ENCODE data around the gene ZDHHC7. TPM values are rescaled to one million over a fixed set of nuclear protein-coding genes. Genes with fewer than 3 reads are reported as not detected.
A peak's percentile ranks its signal among the peaks of the same experiment; 100 is the strongest.

The ZDHHC7 gene
- total RNA-seq, 2 experiments from 2014 or later: 24.6 to 25.1 TPM

DNA sequence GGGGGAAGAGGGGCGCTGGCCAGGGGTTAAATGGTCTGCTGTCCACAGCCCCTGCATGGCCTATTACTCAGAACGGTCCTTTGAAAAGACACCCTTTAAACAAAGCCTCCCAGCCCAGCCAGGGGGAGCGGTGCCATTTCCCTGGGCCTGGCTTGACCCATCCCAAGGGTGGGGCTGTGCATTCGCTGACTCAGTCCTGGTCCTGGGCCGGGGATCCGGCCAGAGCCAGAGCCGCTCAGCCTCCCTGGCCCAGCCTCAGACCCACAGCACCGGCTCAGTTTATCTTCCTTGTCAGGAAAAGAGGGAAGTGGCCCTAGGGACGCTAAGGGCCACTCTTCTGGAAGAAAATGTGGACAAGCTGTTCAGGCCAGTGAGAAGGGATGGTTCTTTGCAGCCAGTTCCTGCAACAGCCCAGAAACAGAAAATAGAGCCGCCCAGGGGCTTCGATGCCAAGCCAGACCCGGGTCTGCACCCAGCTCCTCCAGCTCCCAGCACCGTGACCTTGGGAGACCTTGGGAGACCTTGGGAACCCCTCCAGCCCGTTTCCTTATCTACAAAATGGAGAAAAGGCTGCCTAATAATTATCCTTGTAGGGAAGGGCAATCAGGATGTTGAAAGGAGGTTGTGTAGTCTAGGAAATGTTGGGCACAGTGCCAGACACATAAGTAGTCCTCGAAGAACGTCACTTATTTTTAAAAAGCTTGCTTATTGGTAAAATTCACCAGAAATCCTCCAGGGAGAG lies 82.5 kb downstream of the ZDHHC7 start:
- DNase-seq: no peak
- Mint-ChIP-seq H3K4me1 (no peaks in the 10 kb centered on the region), H3K27ac (no peak overlapping the region), H3K4me3 (no peak overlapping the region), H3K36me3 (ENCODE audit: low read depth) (no peaks in the 10 kb centered on the region), H3K27me3 (no peaks in the 10 kb centered on the region), H3K9me3 (no peaks in the 10 kb centered on the region)
- ChIA-PET CTCF (no interaction called here), POLR2A (no interaction called here)

DNA sequence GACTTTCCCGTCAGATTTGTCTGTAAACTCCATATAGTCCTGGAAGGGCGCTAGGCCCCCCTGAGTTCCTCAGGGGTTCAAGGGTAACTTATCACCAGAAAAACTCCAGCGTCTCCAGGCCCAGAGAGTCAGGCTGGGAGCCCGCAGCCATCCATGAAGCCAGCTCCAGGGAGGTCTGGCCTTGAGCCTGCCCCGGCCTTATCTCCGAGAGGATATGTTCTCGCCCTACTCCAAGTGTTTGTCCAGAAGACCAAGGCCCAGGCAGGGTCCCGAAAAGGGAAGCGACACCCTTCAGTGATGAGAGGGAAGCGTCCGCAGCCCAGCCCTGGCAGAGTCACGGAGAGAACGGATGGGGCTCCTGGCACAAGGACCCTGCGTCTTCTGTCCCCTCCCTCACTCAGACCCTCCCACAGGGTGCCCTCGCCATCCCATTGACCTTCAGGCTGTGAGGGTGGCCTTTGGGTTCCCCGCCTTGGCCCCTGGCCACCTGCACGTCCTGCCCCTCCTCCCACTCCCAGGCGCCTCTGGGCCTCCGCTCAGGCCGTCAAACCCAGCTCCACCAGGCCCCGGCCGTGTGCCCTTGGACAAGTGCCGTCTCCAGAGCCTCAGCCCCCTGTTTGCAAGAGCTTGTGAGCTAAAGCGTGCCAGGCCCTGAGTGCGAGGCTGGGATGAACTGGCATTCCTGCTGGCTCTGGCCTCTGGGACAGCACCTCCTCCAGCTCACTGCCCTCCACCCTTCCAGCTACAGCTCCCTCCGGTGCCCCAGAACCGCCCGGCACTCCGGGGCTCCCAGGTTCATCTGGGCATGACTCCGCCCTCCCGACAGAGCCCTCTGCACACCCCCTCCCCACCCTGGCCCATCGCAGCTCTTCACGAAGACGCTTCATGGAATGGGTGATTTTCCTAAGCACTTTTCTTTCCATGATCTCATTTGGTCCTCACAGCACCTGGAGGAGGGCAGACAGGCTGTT lies 83.4 kb downstream of the ZDHHC7 start:
- Mint-ChIP-seq H3K9me3 (no peaks in the 10 kb centered on the region), H3K36me3 (ENCODE audit: low read depth) (no peaks in the 10 kb centered on the region), H3K4me1 (no peaks in the 10 kb centered on the region), H3K4me3 (no peak overlapping the region), H3K27me3 (no peaks in the 10 kb centered on the region), H3K27ac (no peak overlapping the region)
- CTCF ChIA-PET: interaction anchor here (1.5 to 4.3 kb wide), 3 partner anchors 24 to 189 kb away, joined by 3 to 27 read pairs (median 14); no protein-coding TSS in a partner anchor
- POLR2A ChIA-PET: no interaction called here
- DNase-seq: no peak

DNA sequence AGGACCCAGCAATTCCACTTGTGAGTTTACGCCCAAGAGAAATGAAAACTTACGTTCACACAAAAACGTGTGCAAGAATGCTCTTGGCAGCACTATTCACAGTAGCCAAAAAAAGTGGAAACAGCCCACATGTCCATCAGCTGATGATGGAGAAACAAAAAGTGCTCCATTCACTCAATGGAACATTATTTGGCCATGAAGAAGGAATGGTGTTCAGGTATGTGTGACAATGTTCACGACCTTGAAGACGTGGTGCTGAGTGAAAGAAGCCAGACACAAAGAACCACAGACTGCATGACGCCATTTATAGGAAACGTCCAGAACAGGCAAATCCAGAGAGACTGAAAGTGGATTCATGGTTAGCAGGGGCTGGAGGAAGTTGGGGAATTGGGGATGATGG lies 84.9 kb downstream of the ZDHHC7 start:
- no peak overlapping the region for H3K27ac Mint-ChIP-seq
- no peaks in the 10 kb centered on the region for H3K27me3 Mint-ChIP-seq
- H3K4me1 Mint-ChIP-seq: no peaks in the 10 kb centered on the region
- POLR2A ChIA-PET: no interaction called here
- H3K9me3 Mint-ChIP-seq: no peaks in the 10 kb centered on the region
- no peak overlapping the region for H3K4me3 Mint-ChIP-seq
- CTCF ChIA-PET: interaction anchor here (0.7 to 4.3 kb wide), 7 partner anchors 16 to 187 kb away, joined by 3 to 27 read pairs (median 4); no protein-coding TSS in a partner anchor
- no peaks in the 10 kb centered on the region for H3K36me3 Mint-ChIP-seq (ENCODE audit: low read depth)
- no peak for DNase-seq

DNA sequence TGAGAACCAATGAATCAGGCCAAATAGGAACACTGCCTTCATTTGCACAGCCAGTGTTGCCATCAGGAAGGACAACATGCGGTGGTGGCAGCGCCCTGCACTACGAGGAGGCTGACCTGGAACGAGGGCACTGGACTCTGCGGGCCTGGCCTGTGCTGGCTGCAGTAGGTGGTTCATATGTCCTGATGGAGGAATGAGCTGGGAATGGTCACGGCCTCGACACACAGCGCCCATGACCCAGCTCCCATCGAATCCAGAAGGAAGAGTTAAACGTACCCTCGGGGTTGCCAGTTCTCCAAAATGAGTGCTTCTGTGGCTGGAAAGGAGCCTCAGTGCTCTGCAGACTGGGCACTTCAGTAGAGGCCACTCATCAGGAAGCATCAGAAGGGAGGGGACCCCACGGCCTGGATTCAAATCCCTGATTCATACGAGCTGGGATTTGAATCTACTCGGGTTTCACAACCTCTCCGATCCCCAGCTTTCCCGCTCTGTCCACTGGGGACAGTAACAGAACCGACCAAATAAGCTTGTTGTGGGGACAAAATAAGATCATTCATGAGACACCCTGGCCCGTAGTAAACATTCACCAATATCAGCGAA lies 85.5 kb downstream of the ZDHHC7 start:
- no peak for DNase-seq
- Mint-ChIP-seq H3K27me3 (no peaks in the 10 kb centered on the region), H3K9me3 (no peaks in the 10 kb centered on the region), H3K27ac (no peak overlapping the region), H3K4me3 (no peak overlapping the region), H3K4me1 (no peaks in the 10 kb centered on the region), H3K36me3 (ENCODE audit: low read depth) (no peaks in the 10 kb centered on the region)
- CTCF ChIA-PET: interaction anchor here (1.1 to 4.3 kb wide), 5 partner anchors 17 to 161 kb away, joined by 3 to 27 read pairs (median 4); no protein-coding TSS in a partner anchor
- POLR2A ChIA-PET: no interaction called here

DNA sequence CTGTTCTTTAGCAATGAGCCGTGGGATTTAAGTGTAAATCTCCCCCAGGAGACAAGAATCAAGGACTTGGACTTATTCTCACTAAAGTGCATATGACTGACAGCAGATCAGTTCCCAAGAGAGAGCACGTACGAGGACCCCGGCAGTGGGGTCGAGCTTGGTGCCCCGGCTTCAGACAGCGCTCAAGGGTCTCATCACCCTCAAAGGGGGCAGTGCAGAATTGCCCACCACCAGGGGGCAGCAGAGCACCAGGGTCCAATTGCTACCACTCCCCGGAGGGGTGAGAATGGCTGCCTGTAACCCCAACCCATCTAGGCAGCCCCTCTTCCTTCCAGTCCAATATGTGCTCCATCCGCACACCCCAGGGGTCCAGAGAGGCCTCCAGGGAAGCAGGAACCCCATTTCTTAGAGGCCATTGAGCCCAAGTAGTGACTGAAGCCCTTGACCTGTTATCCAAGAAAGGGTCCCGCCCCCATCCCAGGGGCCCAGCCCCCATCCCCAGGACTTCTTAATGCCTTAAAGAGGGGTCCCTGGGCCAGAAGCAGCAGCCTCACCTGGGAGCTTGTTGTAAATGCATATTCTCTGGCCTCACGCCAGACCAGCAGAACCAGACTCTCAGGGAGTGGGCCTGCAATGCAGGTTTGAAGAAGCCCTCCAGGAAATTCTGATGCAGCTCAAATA lies 86.1 kb downstream of the ZDHHC7 start:
- H3K36me3 Mint-ChIP-seq (ENCODE audit: low read depth): no peaks in the 10 kb centered on the region
- peaks cover 3% of the 10 kb centered on the region for H3K27me3 Mint-ChIP-seq
- no peak overlapping the region for H3K27ac Mint-ChIP-seq
- ChIA-PET POLR2A (no interaction called here), CTCF (interaction anchor here (0.8 to 4.3 kb wide), 8 partner anchors 17 to 171 kb away, joined by 3 to 27 read pairs (median 4); no protein-coding TSS in a partner anchor)
- no peaks in the 10 kb centered on the region for H3K4me1 Mint-ChIP-seq
- H3K4me3 Mint-ChIP-seq: no peak overlapping the region
- no peaks in the 10 kb centered on the region for H3K9me3 Mint-ChIP-seq
- peak; percentile 68 for DNase-seq

DNA sequence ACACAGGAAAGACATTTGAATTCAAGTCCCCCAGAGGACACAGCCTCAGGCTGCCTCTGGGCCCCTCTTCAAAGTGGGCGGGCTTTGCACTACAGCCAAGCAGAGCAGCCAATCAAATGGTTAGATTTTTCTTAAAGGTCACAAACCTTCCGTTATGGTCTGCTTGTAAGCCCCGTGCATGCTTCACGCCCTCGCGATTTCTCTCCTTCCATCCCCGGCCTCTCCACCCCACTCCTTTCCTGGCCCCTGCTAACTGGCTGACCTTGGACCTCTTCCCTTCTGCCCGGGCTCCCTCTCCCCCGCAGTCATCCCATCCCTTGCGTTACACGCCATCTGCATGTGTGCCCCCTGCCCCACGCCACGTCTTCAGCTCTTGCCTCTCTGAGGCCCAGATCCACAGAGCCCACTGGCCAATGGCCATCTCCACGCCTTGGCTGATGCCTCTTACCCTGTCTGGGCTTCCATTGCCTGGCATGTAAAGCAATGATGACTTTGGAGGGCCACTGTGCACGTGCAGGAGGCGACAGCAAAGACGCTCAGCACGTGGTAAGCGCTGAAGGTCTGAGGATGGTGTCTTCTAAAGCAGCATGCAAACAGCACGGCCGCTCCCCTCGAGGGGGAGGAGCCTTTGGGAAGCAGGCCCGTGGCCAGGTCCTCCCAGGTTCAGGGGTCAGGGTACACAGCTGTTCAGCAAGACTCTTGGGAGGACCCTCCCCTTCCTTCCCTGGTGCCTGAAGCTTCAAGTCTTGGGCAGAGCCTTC lies 86.8 kb downstream of the ZDHHC7 start:
- ChIA-PET POLR2A (no interaction called here), CTCF (interaction anchor here (0.8 to 4.3 kb wide), 6 partner anchors 18 to 170 kb away, joined by 3 to 27 read pairs (median 4); no protein-coding TSS in a partner anchor)
- H3K4me1 Mint-ChIP-seq: no peaks in the 10 kb centered on the region
- DNase-seq: no peak
- no peaks in the 10 kb centered on the region for H3K36me3 Mint-ChIP-seq (ENCODE audit: low read depth)
- no peaks in the 10 kb centered on the region for H3K9me3 Mint-ChIP-seq
- no peak overlapping the region for H3K27ac Mint-ChIP-seq
- no peak overlapping the region for H3K4me3 Mint-ChIP-seq
- peaks cover 3% of the 10 kb centered on the region for H3K27me3 Mint-ChIP-seq

Other genes with a start within 250 kb of the ZDHHC7 start
- gene CRISPLD2, start 191.6 kb downstream of the ZDHHC7 start, total RNA-seq: under 1 TPM; 0.18 to 0.23 TPM
- gene KIAA0513, start 16.3 kb upstream of the ZDHHC7 start, total RNA-seq: 1 to 10 TPM; 7.4 to 7.9 TPM
- not detected for gene CIBAR2, start 100.9 kb upstream of the ZDHHC7 start, total RNA-seq